ENCODE results near the gene PWWP2B.

Gene PWWP2B

GRCh38 chr10:132443983-132444876, 47.2 kb downstream of the PWWP2B start:
- H3K9me3 ChIP-seq (ENCODE audit: control insufficient read depth, insufficient read depth, low read length) = no peaks in the 10 kb centered on the region
- no peaks in the 10 kb centered on the region for H3K36me3 ChIP-seq (ENCODE audit: control insufficient read depth, insufficient read depth, low read length)
- H3K4me1 ChIP-seq (ENCODE audit: control insufficient read depth, insufficient read depth, low read length) = peaks cover 9% of the 10 kb centered on the region
- H3K4me3 ChIP-seq (ENCODE audit: low read length) = no peak overlapping the region
- no CpG with 5 or more reads among the region's 13 CpGs for WGBS (ENCODE audit: insufficient coverage, insufficient read length)
- DNase-seq (ENCODE audit: low read depth, low spot score) = no peak
- H3K27ac ChIP-seq (ENCODE audit: low read length) = no peak overlapping the region
- H3K27me3 ChIP-seq (ENCODE audit: control insufficient read depth, insufficient read depth, low read length) = no peaks in the 10 kb centered on the region

GRCh38 chr10:132444877-132445351, 47.9 kb downstream of the PWWP2B start:
- Histone ChIP-seq H3K27me3 (ENCODE audit: control insufficient read depth, insufficient read depth, low read length) (no peaks in the 10 kb centered on the region), H3K4me1 (ENCODE audit: control insufficient read depth, insufficient read depth, low read length) (peaks cover 9% of the 10 kb centered on the region), H3K4me3 (ENCODE audit: low read length) (no peak overlapping the region), H3K27ac (ENCODE audit: low read length) (no peak overlapping the region), H3K9me3 (ENCODE audit: control insufficient read depth, insufficient read depth, low read length) (no peaks in the 10 kb centered on the region), H3K36me3 (ENCODE audit: control insufficient read depth, insufficient read depth, low read length) (no peaks in the 10 kb centered on the region)
- DNase-seq (ENCODE audit: low read depth, low spot score) = no peak
- no CpG with 5 or more reads among the region's 7 CpGs for WGBS (ENCODE audit: insufficient coverage, insufficient read length)

- no peak overlapping the region for H3K27ac ChIP-seq (ENCODE audit: low read length)
- no CpG with 5 or more reads among the region's 22 CpGs for WGBS (ENCODE audit: insufficient coverage, insufficient read length)
Measured at GRCh38 chr10:132445516-132446194, 48.7 kb downstream of the PWWP2B start.

GRCh38 chr10:132446195-132446581, 49.2 kb downstream of the PWWP2B start:
- DNase-seq (ENCODE audit: low read depth, low spot score) = no peak
- H3K27me3 ChIP-seq (ENCODE audit: control insufficient read depth, insufficient read depth, low read length) = no peaks in the 10 kb centered on the region
- H3K36me3 ChIP-seq (ENCODE audit: control insufficient read depth, insufficient read depth, low read length) = no peaks in the 10 kb centered on the region
- H3K27ac ChIP-seq (ENCODE audit: low read length) = no peak overlapping the region
- H3K4me3 ChIP-seq (ENCODE audit: low read length) = no peak overlapping the region
- no CpG with 5 or more reads among the region's 17 CpGs for WGBS (ENCODE audit: insufficient coverage, insufficient read length)
- no peaks in the 10 kb centered on the region for H3K9me3 ChIP-seq (ENCODE audit: control insufficient read depth, insufficient read depth, low read length)
- peaks cover 13% of the 10 kb centered on the region for H3K4me1 ChIP-seq (ENCODE audit: control insufficient read depth, insufficient read depth, low read length)

More at GRCh38 chr10:132445516-132446194, 48.7 kb downstream of the PWWP2B start:
- H3K4me1 ChIP-seq (ENCODE audit: control insufficient read depth, insufficient read depth, low read length) = peaks cover 12% of the 10 kb centered on the region
- no peaks in the 10 kb centered on the region for H3K27me3 ChIP-seq (ENCODE audit: control insufficient read depth, insufficient read depth, low read length)
- no peaks in the 10 kb centered on the region for H3K36me3 ChIP-seq (ENCODE audit: control insufficient read depth, insufficient read depth, low read length)
- no peak overlapping the region for H3K4me3 ChIP-seq (ENCODE audit: low read length)
- H3K9me3 ChIP-seq (ENCODE audit: control insufficient read depth, insufficient read depth, low read length) = no peaks in the 10 kb centered on the region
- no peak for DNase-seq (ENCODE audit: low read depth, low spot score)

GRCh38 chr10:132446661-132447445, 49.9 kb downstream of the PWWP2B start:
- Histone ChIP-seq H3K4me1 (ENCODE audit: control insufficient read depth, insufficient read depth, low read length) (peaks cover 13% of the 10 kb centered on the region), H3K4me3 (ENCODE audit: low read length) (no peak overlapping the region), H3K36me3 (ENCODE audit: control insufficient read depth, insufficient read depth, low read length) (no peaks in the 10 kb centered on the region), H3K9me3 (ENCODE audit: control insufficient read depth, insufficient read depth, low read length) (no peaks in the 10 kb centered on the region), H3K27ac (ENCODE audit: low read length) (no peak overlapping the region), H3K27me3 (ENCODE audit: control insufficient read depth, insufficient read depth, low read length) (no peaks in the 10 kb centered on the region)
- DNase-seq (ENCODE audit: low read depth, low spot score) = no peak
- WGBS (ENCODE audit: insufficient coverage, insufficient read length) = no CpG with 5 or more reads among the region's 17 CpGs

- Histone ChIP-seq H3K4me1 (ENCODE audit: control insufficient read depth, insufficient read depth, low read length) (peaks cover 15% of the 10 kb centered on the region), H3K9me3 (ENCODE audit: control insufficient read depth, insufficient read depth, low read length) (no peaks in the 10 kb centered on the region), H3K36me3 (ENCODE audit: control insufficient read depth, insufficient read depth, low read length) (no peaks in the 10 kb centered on the region), H3K27me3 (ENCODE audit: control insufficient read depth, insufficient read depth, low read length) (no peaks in the 10 kb centered on the region), H3K27ac (ENCODE audit: low read length) (no peak overlapping the region), H3K4me3 (ENCODE audit: low read length) (no peak overlapping the region)
- WGBS (ENCODE audit: insufficient coverage, insufficient read length) = no CpG with 5 or more reads among the region's 29 CpGs
- no peak for DNase-seq (ENCODE audit: low read depth, low spot score)
Measured at GRCh38 chr10:132447446-132448247, 50.6 kb downstream of the PWWP2B start.

GRCh38 chr10:132448248-132448731, 51.3 kb downstream of the PWWP2B start:
- Histone ChIP-seq H3K36me3 (ENCODE audit: control insufficient read depth, insufficient read depth, low read length) (no peaks in the 10 kb centered on the region), H3K27me3 (ENCODE audit: control insufficient read depth, insufficient read depth, low read length) (no peaks in the 10 kb centered on the region), H3K4me3 (ENCODE audit: low read length) (no peak overlapping the region), H3K4me1 (ENCODE audit: control insufficient read depth, insufficient read depth, low read length) (peaks cover 15% of the 10 kb centered on the region), H3K9me3 (ENCODE audit: control insufficient read depth, insufficient read depth, low read length) (no peaks in the 10 kb centered on the region), H3K27ac (ENCODE audit: low read length) (no peak overlapping the region)
- WGBS (ENCODE audit: insufficient coverage, insufficient read length) = no CpG with 5 or more reads among the region's 15 CpGs
- no peak for DNase-seq (ENCODE audit: low read depth, low spot score)

GRCh38 chr10:132449051-132449810, 52.2 kb downstream of the PWWP2B start:
- H3K27ac ChIP-seq (ENCODE audit: low read length) = no peak overlapping the region
- H3K9me3 ChIP-seq (ENCODE audit: control insufficient read depth, insufficient read depth, low read length) = no peaks in the 10 kb centered on the region
- H3K4me3 ChIP-seq (ENCODE audit: low read length) = no peak overlapping the region
- H3K4me1 ChIP-seq (ENCODE audit: control insufficient read depth, insufficient read depth, low read length) = peaks cover 14% of the 10 kb centered on the region
- H3K36me3 ChIP-seq (ENCODE audit: control insufficient read depth, insufficient read depth, low read length) = no peaks in the 10 kb centered on the region
- no CpG with 5 or more reads among the region's 22 CpGs for whole genome bisulfite sequencing (ENCODE audit: insufficient coverage, insufficient read length)
- no peak for DNase-seq (ENCODE audit: low read depth, low spot score)
- H3K27me3 ChIP-seq (ENCODE audit: control insufficient read depth, insufficient read depth, low read length) = no peaks in the 10 kb centered on the region

GRCh38 chr10:132449811-132450181, 52.8 kb downstream of the PWWP2B start:
- WGBS (ENCODE audit: insufficient coverage, insufficient read length) = no CpG with 5 or more reads among the region's 11 CpGs
- H3K27ac ChIP-seq (ENCODE audit: low read length) = no peak overlapping the region
- H3K9me3 ChIP-seq (ENCODE audit: control insufficient read depth, insufficient read depth, low read length) = no peaks in the 10 kb centered on the region
- no peaks in the 10 kb centered on the region for H3K36me3 ChIP-seq (ENCODE audit: control insufficient read depth, insufficient read depth, low read length)
- no peak overlapping the region for H3K4me3 ChIP-seq (ENCODE audit: low read length)
- no peak for DNase-seq (ENCODE audit: low read depth, low spot score)
- no peaks in the 10 kb centered on the region for H3K27me3 ChIP-seq (ENCODE audit: control insufficient read depth, insufficient read depth, low read length)
- peaks cover 12% of the 10 kb centered on the region; the same call in 1 of the 2 replicates for H3K4me1 ChIP-seq (ENCODE audit: control insufficient read depth, insufficient read depth, low read length)
